GM08714 (cell line): ENCODE results near the gene LSAMP.

Experiments used
- H3K4me3 ChIP-seq: fragments of 200-500 bp; sonication (Bioruptor generic); 2 replicates; pipeline ENCODE4 v1.5.1; 2014; ENCODE audit warnings: mild to moderate bottlenecking, low read length, inconsistent platforms
- ZNF274 ChIP-seq: IDR thresholded peaks from 2 replicates; pipeline ENCODE4 v1.6.1; 2012; ENCODE audit warnings: mild to moderate bottlenecking, low read depth, low read length

The LSAMP gene

GRCh38 chr3:116007000-116007399 lies 438.3 kb downstream of the LSAMP start:
- H3K4me3 ChIP-seq: no peak overlapping the region

GRCh38 chr3:116005404-116005803 lies 439.9 kb downstream of the LSAMP start:
- no peak for TF ChIP-seq ZNF274

More at GRCh38 chr3:116007000-116007399, 438.3 kb downstream of the LSAMP start:
- TF ChIP-seq ZNF274: no peak

GRCh38 chr3:116002235-116002634 lies 443.1 kb downstream of the LSAMP start:
- H3K4me3 ChIP-seq: no peak overlapping the region
- TF ChIP-seq ZNF274: no peak

More at GRCh38 chr3:116005404-116005803, 439.9 kb downstream of the LSAMP start:
- no peak overlapping the region for H3K4me3 ChIP-seq

GRCh38 chr3:116001151-116001621 lies 444.1 kb downstream of the LSAMP start:
- H3K4me3 ChIP-seq: no peak overlapping the region
- no peak for TF ChIP-seq ZNF274

GRCh38 chr3:116000311-116000710 lies 445.0 kb downstream of the LSAMP start:
- H3K4me3 ChIP-seq: no peak overlapping the region
- TF ChIP-seq ZNF274: no peak

GRCh38 chr3:115999613-116000012 lies 445.7 kb downstream of the LSAMP start:
- H3K4me3 ChIP-seq: no peak overlapping the region
- no peak for TF ChIP-seq ZNF274

GRCh38 chr3:115999001-115999585 lies 446.2 kb downstream of the LSAMP start:
- no peak overlapping the region for H3K4me3 ChIP-seq
- no peak for TF ChIP-seq ZNF274

- no peak for TF ChIP-seq ZNF274
- no peak overlapping the region for H3K4me3 ChIP-seq
Measured at GRCh38 chr3:115996420-115997108, 448.7 kb downstream of the LSAMP start.

GRCh38 chr3:115990669-115991068 lies 454.6 kb downstream of the LSAMP start:
- TF ChIP-seq ZNF274: no peak
- H3K4me3 ChIP-seq: no peak overlapping the region

GRCh38 chr3:115989684-115990421 lies 455.4 kb downstream of the LSAMP start:
- H3K4me3 ChIP-seq: no peak overlapping the region
- no peak for TF ChIP-seq ZNF274

GRCh38 chr3:115986555-115987207 lies 458.6 kb downstream of the LSAMP start:
- TF ChIP-seq ZNF274: no peak

GRCh38 chr3:115982629-115983028 lies 462.7 kb downstream of the LSAMP start:
- no peak overlapping the region for H3K4me3 ChIP-seq
- TF ChIP-seq ZNF274: no peak

More at GRCh38 chr3:115986555-115987207, 458.6 kb downstream of the LSAMP start:
- H3K4me3 ChIP-seq: no peak overlapping the region

- no peak for TF ChIP-seq ZNF274
Measured at GRCh38 chr3:115982108-115982507, 463.2 kb downstream of the LSAMP start.

GRCh38 chr3:115980709-115981108 lies 464.6 kb downstream of the LSAMP start:
- TF ChIP-seq ZNF274: no peak

More at GRCh38 chr3:115982108-115982507, 463.2 kb downstream of the LSAMP start:
- H3K4me3 ChIP-seq: no peak overlapping the region

GRCh38 chr3:115977866-115978265 lies 467.4 kb downstream of the LSAMP start:
- TF ChIP-seq ZNF274: no peak
- no peak overlapping the region for H3K4me3 ChIP-seq

More at GRCh38 chr3:115980709-115981108, 464.6 kb downstream of the LSAMP start:
- H3K4me3 ChIP-seq: no peak overlapping the region
